NCI-H1436 (cell line): Measurements from ENCODE around the gene CAMK4.

ENCODE experiments used
- DNase-seq: peaks from one replicate; lab custom pipeline; 2025; lab: John Stamatoyannopoulos, UW

Gene CAMK4

GRCh38 chr5:111229221-111229835 is 5.1 kb downstream of the CAMK4 start:
- DNase-seq: no peak

- DNase-seq: no peak
Measured at GRCh38 chr5:111229871-111230810, 6.0 kb downstream of the CAMK4 start.

- DNase-seq: no peak
Measured at GRCh38 chr5:111231119-111231518, 6.9 kb downstream of the CAMK4 start.

GRCh38 chr5:111232311-111233051 is 8.3 kb downstream of the CAMK4 start:
- DNase-seq: no peak

- DNase-seq: no peak
Measured at GRCh38 chr5:111233052-111233374, 8.8 kb downstream of the CAMK4 start.

GRCh38 chr5:111234125-111234524 is 9.9 kb downstream of the CAMK4 start:
- no peak for DNase-seq

- no peak for DNase-seq
Measured at GRCh38 chr5:111235635-111236034, 11.5 kb downstream of the CAMK4 start.

- DNase-seq: no peak
Measured at GRCh38 chr5:111236348-111236747, 12.2 kb downstream of the CAMK4 start.

GRCh38 chr5:111236995-111237394 is 12.8 kb downstream of the CAMK4 start:
- peak; percentile 75 for DNase-seq

GRCh38 chr5:111237470-111237869 is 13.3 kb downstream of the CAMK4 start:
- no peak for DNase-seq

- no peak for DNase-seq
Measured at GRCh38 chr5:111238431-111239225, 14.4 kb downstream of the CAMK4 start.

GRCh38 chr5:111241696-111242095 is 17.5 kb downstream of the CAMK4 start:
- no peak for DNase-seq

- no peak for DNase-seq
Measured at GRCh38 chr5:111242606-111243005, 18.4 kb downstream of the CAMK4 start.

- DNase-seq: no peak
Measured at GRCh38 chr5:111243318-111243717, 19.1 kb downstream of the CAMK4 start.

GRCh38 chr5:111245654-111246053 is 21.5 kb downstream of the CAMK4 start:
- no peak for DNase-seq

GRCh38 chr5:111246459-111246858 is 22.3 kb downstream of the CAMK4 start:
- no peak for DNase-seq

GRCh38 chr5:111248571-111248970 is 24.4 kb downstream of the CAMK4 start:
- no peak for DNase-seq

GRCh38 chr5:111251921-111252320 is 27.7 kb downstream of the CAMK4 start:
- no peak for DNase-seq

GRCh38 chr5:111252799-111253545 is 28.8 kb downstream of the CAMK4 start:
- DNase-seq: no peak

GRCh38 chr5:111254613-111255012 is 30.4 kb downstream of the CAMK4 start:
- DNase-seq: peak; percentile 22

- DNase-seq: no peak
Measured at GRCh38 chr5:111255169-111255568, 31.0 kb downstream of the CAMK4 start.
